Measurements from ENCODE around the gene COL4A6.
"Not testable (repeated sequence)": the region's sequence is repeated elsewhere in the genome, so short reads cannot be mapped to it uniquely, and the experiment has no call there.

Gene COL4A6

GRCh38 chrX:108438110-108438623 lies at the start of gene COL4A6:
Gene COL4A6, minus strand, starts transcription at chrX:108438422. Its CDS starts 226 bp downstream, at chrX:108438196.
- DNase-seq (ENCODE audit: low read depth in 2 of 2): no peak

GRCh38 chrX:108485960-108486359 lies 47.7 kb upstream of the COL4A6 start:
- DNase-seq (ENCODE audit: low read depth in 2 of 2): no peak

DNA sequence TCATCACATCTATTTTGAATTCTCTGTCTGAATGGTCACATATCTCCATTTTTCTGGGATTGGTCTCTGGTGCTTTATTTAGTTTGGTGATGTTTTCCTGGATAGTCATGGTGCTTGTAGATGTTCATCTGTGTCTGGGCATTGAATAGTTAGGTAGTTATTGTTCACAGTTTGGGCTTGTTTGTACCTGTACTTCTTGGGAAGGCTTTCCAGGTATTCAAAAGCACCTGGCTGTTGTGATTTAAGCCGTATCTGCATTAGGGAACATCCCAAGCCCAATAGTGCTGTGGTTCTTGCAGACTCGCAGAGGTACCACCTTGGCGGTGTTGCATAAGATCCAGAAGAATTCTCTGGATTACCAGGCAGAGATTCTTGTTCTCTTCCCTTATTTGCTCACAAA lies 46.0 kb upstream of the COL4A6 start:
- no peak for DNase-seq (ENCODE audit: low read depth in 2 of 2)

DNA sequence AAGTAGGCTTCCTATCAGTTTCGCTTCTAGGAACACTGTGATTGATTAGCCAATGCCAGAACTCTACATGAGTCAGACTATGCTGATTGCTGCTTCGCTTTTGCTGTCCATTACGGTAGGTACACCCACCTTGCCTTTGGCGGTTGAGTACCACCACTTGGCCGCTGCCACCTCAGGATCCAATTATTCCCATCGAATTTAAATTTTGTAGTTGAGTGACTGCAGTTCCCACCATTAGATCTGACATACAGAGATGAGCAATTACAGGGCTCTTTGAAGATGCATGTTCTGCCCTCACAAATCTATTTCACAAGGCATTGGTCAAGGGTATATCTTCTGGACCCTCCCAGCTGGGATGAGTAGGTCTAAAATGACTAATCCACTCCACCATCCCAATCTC lies 43.3 kb upstream of the COL4A6 start:
- not testable (repeated sequence) for DNase-seq (ENCODE audit: low read depth in 2 of 2)

DNA sequence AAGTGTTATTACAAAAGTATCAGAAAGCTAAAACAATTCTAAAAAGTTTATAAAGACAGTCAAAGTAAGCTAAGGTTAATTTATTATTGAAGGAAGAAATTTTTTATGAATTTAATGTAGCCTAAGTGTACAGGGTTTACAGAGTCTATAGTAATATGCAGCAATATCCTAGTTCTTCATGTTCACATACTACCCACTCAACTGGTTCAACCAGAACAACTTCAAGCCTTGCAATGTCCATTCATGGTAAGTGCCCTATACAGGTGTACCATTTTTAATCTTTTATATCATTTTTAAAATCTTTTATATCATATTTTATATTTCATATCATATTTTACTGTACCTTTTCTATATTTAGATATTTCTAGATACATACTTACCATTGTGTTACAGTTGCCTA lies 35.8 kb upstream of the COL4A6 start:
- DNase-seq (ENCODE audit: low read depth in 2 of 2): no peak

- DNase-seq (ENCODE audit: low read depth in 2 of 2): no peak
Observed at GRCh38 chrX:108468486-108468885, 30.3 kb upstream of the COL4A6 start.

DNA sequence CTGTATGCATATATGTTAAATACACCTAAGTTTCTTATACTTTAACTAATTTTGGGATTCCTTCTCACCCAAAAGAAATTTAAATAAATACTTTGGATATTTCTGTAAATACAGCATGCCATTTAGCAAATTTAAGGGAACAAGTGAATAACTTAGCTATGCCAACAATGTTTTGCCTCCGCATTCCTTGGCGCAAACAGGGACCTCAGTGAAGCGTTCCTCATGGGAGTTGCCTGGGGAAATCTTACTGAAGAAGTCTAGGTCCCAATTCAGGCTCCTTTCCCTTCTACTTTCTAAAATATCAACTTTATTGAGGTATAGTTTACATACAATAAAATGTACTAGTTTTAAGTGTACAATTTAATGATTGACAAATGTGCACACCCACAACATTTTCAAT lies 26.4 kb upstream of the COL4A6 start:
- DNase-seq (ENCODE audit: low read depth in 2 of 2): no peak

DNA sequence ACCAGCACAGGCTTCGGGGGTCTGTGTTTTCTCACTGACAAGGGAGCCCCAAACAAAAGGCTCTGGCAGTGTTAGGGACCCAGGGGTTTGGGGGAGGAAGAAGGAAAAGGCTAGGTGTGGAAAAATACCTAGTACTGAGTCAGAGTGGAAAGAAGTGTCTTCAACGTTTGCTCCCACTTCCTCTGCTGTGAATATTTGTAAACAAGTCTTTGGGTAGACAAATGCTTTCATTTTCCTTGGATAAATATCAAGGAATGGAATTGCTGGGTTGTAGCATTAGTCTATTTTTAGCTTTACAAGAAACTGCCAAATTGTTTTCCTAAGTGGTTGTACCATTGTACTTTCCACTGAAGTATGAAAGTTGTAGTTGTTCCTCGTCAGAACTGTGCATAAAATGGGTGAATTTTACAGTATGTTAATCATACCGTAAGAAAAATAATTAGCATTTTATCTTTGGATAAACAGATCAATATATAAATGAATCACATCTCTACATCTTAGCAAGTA lies 18.8 kb upstream of the COL4A6 start:
- no peak for DNase-seq (ENCODE audit: low read depth in 2 of 2)

DNA sequence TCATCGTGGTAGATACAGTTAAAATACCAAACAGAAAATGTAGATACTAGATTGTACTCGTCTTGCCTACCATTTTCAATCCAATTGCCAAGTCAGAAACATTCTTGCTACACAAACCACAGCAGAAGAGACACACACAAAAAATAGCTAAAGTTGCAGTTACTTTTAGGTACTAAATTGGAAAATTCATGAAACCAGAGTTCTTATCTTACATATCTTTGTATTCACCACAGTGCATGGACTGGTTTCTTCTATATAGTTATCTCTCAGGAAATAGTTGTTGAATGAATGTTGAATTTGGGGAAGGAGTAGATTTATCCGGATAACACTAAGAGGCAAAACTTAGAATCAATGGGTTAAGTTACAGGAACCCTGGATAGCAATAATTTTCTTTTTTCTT lies 15.6 kb upstream of the COL4A6 start:
- DNase-seq (ENCODE audit: low read depth in 2 of 2): no peak

GRCh38 chrX:108447303-108447702 lies 9.1 kb upstream of the COL4A6 start:
- no peak for DNase-seq (ENCODE audit: low read depth in 2 of 2)

- DNase-seq (ENCODE audit: low read depth in 2 of 2): no peak
Observed at GRCh38 chrX:108442901-108443464, 4.8 kb upstream of the COL4A6 start.

- no peak for DNase-seq (ENCODE audit: low read depth in 2 of 2)
Observed at GRCh38 chrX:108439961-108440696, 1.9 kb upstream of the COL4A6 start.

- DNase-seq (ENCODE audit: low read depth in 2 of 2): no peak
Observed at GRCh38 chrX:108439426-108439942, 1.3 kb upstream of the COL4A6 start, which contains the start of gene COL4A5. Gene COL4A5, plus strand, starts transcription at chrX:108439838. Its CDS starts 288 bp downstream, at chrX:108440126.

- no peak for DNase-seq (ENCODE audit: low read depth in 2 of 2)
Observed at GRCh38 chrX:108437349-108438109, 693 bp downstream of the COL4A6 start.

DNA sequence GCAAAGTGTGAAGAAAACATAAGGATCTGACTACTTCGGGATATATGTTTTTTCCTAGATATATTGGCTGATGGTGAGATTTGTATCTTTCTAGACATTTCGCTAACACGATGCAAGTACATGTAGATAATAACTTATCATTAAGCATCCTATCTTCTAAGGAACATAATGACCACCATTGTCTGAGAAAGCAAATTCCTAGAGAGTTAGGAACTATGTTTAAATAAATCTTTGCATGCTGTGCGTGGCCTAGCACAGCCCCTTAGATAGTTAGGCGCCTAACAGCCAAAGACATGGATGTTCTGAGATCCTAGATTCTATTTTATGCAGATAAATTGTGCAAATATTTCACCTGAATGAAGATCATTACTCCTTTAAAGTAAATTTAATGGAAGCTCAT lies 3.0 kb downstream of the COL4A6 start:
- DNase-seq (ENCODE audit: low read depth in 2 of 2): no peak

DNA sequence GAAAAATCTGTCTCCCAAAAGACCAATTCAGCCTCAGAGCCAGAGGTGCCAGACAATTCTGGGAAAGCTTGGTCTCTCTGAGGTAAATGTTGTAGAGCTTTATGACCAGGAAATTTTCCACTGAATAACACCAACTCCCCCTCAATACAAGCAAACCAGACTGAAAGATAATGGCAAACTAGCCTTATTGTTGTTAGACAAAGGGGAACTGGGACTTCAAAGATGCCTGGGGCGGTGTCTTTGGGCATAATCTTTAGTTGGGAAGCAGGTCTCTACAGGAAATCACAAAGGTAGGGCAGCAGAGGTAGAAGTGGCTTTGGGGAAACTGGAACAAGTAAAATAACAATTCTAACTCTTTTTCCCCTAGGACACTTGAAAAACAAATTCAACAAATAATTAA lies 12.0 kb downstream of the COL4A6 start:
- DNase-seq (ENCODE audit: low read depth in 2 of 2): no peak

GRCh38 chrX:108420481-108420880 lies 17.7 kb downstream of the COL4A6 start:
- DNase-seq (ENCODE audit: low read depth in 2 of 2): no peak

DNA sequence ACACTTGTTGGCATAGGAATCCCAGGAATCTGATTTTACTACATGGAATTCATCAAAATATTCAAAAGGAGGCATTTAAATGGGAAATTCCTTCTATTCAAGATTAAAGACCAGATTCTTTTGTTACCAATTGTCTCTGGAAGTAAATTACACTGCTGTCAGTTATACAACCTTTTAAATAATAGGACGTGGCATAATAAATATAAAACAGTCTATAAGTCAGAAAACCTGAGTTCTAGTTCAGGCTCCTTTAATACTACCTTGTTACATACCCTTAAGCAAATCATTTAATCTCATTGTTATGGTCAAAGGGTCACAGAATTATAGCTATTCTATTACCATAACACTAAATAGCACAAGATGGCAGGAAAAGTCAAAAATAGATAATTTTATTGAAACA lies 18.8 kb downstream of the COL4A6 start:
- DNase-seq (ENCODE audit: low read depth in 2 of 2): no peak

GRCh38 chrX:108417257-108417656 lies 21.0 kb downstream of the COL4A6 start:
- no peak for DNase-seq (ENCODE audit: low read depth in 2 of 2)

DNA sequence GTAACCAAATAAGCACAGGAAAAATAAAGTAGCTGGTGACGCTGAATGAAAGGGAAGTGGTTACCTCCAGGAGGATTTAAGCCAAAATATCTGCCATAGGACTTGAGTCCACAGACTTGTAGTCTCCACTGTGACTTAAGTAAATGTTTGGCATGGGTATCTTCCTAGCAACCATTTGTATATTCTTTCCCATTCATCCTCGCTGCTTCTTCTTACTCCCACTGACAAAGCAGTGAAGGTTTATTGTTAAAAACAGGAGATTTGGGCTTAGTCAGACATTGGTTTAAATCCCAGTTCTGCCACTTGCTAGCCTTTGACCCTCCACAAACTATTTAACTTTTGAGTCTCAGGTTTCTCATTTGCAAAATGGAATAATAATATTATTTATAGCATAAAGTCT lies 22.3 kb downstream of the COL4A6 start:
- DNase-seq (ENCODE audit: low read depth in 2 of 2): no peak

- no peak for DNase-seq (ENCODE audit: low read depth in 2 of 2)
Observed at GRCh38 chrX:108415146-108415545, 23.1 kb downstream of the COL4A6 start.

- no peak for DNase-seq (ENCODE audit: low read depth in 2 of 2)
Observed at GRCh38 chrX:108412783-108413182, 25.4 kb downstream of the COL4A6 start.

Data from activated CD4-positive, alpha-beta T cell treated with anti-CD3 and anti-CD28 coated beads for 24 hours (primary cell).